Fibroblast of pulmonary artery (primary cell): ENCODE data around the gene FMN1.

Experiments used
- DNase-seq: peaks from one replicate; pipeline ENCODE4 v3.0.0-alpha.2; 2010; ENCODE audit warnings: low read depth
- H3K4me3 ChIP-seq: replicated peaks from 2 replicates; pipeline ENCODE4 v1.5.1; 2011; ENCODE audit warnings: low read depth, mild to moderate bottlenecking, control low read depth, low read length, moderate library complexity
- TF ChIP-seq, protein P1 (sequence below): IDR thresholded peaks from 2 replicates; pipeline ENCODE4 v1.5.1; 2011; ENCODE audit warnings: mild to moderate bottlenecking, control low read depth, low read length, inconsistent platforms; ENCODE audit errors: missing control alignments

Gene FMN1

DNA sequence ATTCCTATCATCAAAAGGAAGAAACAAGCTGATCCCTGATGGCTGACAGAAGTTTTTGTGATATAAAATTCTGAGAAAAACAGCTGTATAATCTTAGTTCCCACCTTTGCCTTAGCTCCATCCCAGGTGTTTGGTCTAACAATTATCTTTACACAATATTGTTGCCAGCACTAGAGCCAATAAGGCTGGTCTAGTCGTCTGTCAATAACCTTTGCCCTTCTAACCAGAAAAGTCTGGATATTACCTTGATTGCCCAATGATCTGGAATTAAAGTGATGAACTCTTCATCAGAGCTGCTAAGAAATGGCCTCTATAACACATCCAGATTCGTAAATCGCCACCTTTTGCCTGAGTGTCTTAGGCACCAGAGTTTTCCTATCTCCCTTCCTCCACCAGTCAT lies 98.4 kb downstream of the FMN1 start:
- TF ChIP-seq, protein P1, sequence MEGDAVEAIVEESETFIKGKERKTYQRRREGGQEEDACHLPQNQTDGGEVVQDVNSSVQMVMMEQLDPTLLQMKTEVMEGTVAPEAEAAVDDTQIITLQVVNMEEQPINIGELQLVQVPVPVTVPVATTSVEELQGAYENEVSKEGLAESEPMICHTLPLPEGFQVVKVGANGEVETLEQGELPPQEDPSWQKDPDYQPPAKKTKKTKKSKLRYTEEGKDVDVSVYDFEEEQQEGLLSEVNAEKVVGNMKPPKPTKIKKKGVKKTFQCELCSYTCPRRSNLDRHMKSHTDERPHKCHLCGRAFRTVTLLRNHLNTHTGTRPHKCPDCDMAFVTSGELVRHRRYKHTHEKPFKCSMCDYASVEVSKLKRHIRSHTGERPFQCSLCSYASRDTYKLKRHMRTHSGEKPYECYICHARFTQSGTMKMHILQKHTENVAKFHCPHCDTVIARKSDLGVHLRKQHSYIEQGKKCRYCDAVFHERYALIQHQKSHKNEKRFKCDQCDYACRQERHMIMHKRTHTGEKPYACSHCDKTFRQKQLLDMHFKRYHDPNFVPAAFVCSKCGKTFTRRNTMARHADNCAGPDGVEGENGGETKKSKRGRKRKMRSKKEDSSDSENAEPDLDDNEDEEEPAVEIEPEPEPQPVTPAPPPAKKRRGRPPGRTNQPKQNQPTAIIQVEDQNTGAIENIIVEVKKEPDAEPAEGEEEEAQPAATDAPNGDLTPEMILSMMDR, result no peak
- no peak overlapping the region for H3K4me3 ChIP-seq
- DNase-seq, result no peak

DNA sequence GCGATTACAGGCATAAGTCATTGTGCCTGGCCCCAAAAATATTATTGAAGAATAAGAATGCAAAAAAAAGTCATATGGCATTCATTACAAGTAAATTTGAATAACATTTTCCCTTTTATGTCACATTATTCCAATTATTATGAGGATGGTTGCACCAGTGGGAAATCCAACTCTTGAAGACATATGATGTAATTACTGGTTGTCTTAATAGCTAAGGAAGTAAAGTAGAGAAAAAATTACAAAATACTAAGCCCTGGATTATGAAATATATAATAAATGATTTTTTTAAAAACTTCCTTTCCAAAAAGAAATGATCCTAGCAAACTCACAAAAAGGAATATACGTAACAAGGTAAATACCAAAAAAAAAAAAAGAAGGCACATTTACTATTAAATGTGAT lies 98.9 kb downstream of the FMN1 start:
- no peak for DNase-seq
- TF ChIP-seq, protein P1, result no peak
- no peak overlapping the region for H3K4me3 ChIP-seq

DNA sequence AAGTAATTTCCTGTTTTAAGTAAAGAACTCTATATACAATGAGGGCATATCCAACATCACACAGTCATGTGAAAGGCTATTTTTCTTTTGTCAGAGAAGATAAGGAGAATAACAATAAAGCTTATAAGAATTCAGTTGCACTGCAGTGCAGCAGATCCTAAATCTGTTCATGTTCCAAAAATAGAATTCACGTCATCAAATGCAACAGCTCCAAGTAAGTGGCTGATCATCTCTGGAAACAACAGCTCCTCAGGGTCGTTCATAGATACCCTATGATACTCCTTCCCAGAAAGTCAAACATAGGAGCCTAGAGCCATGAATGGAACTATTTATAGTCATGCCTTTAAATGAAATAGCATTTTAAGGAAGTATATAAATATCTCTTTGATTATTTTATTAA lies 100.2 kb downstream of the FMN1 start:
- no peak overlapping the region for H3K4me3 ChIP-seq
- TF ChIP-seq, protein P1, result no peak
- DNase-seq, result peak; percentile 72

DNA sequence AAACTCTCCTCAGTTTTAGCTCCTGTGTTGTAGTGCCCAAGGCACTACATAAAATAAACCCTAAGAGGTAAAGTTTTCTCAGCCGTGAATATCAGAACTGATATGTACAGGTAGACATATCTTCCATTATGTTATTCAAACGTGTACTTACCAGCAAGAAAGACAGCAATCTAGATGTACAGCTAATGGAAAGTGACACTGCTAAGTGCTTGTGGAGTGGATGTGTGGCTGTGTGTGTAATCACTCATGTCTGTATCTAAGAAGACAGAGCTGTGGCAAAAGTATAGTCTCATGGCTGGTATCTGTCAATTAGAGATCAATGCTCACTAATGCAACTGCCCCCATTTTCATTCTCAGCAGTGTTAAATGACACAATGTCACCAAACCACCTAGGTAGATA lies 101.3 kb downstream of the FMN1 start:
- TF ChIP-seq, protein P1, result no peak
- DNase-seq, result no peak
- H3K4me3 ChIP-seq, result no peak overlapping the region

DNA sequence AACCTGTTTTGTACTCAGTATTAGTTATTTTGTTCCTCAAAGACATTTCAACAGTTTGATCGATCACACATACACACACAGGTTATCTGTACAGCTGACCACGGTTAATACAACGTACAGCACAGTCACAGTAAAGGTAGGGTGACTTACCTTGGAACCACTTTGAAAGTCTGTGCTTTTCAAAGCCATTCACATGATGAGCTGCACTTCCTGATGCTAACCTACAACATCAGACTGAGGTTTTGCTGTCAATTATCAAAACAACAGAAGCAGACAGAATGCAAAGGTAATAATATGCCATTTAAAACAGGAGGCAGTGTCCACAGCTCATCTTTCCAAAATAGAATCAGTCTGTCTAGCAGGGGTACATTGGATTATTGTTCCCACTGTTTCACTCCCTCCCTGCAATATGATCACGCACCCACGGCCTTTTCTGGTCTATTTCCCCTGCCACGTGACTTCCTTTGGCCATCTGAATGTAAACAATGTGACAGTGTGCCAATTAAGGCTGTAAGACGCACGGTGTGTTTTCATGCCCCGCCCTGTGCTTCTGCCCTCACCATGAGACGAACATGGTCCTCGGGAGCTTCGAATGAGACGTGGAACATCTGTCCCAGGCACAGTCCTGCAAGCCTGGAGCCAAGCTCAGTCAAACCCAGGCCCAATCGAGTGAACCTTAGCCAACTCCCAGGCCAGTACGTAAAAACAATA lies 102.4 kb downstream of the FMN1 start:
- DNase-seq, result no peak
- H3K4me3 ChIP-seq, result no peak overlapping the region

DNA sequence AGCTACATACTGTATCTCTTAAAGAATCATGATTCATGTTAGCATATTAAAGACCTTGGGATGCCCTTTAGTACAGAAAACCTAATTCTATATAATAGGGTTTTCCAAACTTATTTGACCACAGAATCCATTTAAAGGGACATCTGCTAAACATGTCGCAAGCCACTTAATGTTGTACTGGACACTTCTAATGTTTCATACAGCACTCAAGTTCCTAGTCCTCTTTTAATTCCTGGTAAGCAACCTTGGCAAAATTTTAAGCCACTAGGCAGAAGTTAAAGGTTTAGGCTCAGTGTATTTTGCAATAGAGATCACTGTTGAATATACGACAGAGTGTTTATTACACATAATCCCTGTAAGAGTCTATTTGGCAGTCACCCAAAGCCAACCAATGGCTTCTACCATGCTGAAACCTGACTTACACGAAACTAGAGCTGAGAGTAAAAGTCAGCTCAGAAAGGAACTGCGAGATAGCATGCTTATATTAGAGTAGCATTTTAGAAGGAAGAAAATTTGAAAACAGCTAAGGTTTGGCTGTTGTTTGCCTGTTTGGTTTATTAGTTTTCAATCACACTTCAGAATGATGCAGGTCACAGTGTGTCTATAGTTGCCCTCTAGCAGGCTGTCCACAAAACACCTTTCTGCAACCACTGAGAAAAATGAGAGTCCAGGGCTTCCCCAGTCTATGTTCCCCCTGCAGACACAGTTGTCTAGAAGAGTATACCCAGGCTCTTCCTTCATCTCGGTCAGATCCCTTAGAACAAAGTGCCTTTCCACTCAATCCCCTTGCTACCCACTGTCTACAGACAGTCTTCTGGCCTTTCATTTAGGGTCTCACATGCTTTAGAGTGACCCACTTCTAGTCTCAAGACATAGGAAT lies 104.4 kb downstream of the FMN1 start:
- peak; percentile 67 for DNase-seq
- H3K4me3 ChIP-seq, result no peak overlapping the region
- TF ChIP-seq, protein P1, result no peak

More for the DNA sequence above, 102.4 kb downstream of the FMN1 start:
- TF ChIP-seq, protein P1, result no peak
